ENCODE data around the gene RAB29.
"Not testable (repeated sequence)": the region's sequence is repeated elsewhere in the genome, so short reads cannot be mapped to it uniquely, and the experiment has no call there.

RAB29 gene, protein sequence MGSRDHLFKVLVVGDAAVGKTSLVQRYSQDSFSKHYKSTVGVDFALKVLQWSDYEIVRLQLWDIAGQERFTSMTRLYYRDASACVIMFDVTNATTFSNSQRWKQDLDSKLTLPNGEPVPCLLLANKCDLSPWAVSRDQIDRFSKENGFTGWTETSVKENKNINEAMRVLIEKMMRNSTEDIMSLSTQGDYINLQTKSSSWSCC

DNA sequence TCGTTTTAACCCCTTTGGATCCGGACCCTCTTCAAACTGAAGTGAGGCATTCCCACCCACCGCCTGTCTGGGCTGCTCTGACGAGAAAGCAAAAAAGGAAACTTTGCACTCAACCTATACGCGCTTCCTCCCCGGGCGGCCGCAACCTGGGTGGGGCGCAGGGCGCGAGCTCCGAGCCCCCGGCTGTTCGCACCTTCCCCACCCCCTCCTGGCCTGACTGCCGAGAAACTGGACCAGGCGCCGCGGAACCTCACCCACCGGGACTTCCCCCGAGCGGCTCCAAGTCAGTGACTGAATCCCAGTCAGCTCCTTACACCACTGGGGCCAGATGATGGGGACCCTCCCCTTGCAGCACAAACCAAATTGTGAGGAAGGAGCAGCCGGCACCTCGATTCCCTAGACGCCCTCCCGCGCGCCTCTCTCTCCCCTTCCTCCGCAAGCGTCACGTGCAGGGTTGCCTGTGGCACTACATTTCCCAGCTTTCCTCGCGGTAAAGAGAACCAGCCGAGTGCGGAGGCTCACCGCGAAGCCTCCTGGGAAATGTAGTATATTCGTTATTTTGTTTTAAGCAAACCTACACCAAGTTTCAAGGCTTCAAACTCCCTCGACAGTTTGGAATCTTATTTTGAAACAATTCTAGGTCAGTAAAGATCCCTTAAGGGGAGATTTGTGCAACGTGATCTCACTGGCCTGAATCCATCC, at the start of gene RAB29:
Gene RAB29 (minus strand): TSS at position 468 of the 702 bp plus-strand sequence. CDS start 526 bp downstream, outside the sequence.
- no peaks in the 10 kb centered on the region for H3K36me3 Mint-ChIP-seq
- H3K4me3 Mint-ChIP-seq, result peak within 1 kb of the TSS; percentile 96
- H3K4me1 Mint-ChIP-seq (ENCODE audit: low read depth), result peaks cover 54% of the 10 kb centered on the region
- H3K27me3 Mint-ChIP-seq, result no peaks in the 10 kb centered on the region
- peak within 1 kb of the TSS; percentile 96 for H3K27ac Mint-ChIP-seq
- H3K9me3 Mint-ChIP-seq (ENCODE audit: low read depth), result no peaks in the 10 kb centered on the region

DNA sequence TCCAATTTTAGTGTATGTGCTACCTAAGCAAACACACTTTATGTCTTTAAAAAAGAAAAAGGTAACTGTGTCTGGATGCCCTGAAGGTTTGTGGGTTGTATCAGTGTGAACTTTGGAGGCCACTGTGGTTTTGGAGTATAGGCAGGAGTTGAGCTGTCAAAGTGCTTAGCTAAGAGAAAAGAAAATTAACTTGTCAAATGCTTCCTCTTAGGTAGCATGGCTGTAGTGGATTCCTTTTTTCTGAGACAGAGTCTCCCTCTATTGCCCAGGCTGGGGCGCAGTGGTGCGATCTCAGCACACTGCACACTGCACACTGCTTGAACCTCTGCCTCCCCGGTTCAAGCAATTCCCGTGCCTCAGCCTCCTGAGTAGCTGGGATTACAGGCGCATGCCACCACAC, 48.9 kb upstream of the RAB29 start:
- Mint-ChIP-seq H3K4me3 (no peak overlapping the region), H3K27ac (no peak overlapping the region), H3K36me3 (peaks cover 20% of the 10 kb centered on the region), H3K4me1 (ENCODE audit: low read depth) (peaks cover 5% of the 10 kb centered on the region), H3K27me3 (no peaks in the 10 kb centered on the region), H3K9me3 (ENCODE audit: low read depth) (peaks cover 6% of the 10 kb centered on the region)

DNA sequence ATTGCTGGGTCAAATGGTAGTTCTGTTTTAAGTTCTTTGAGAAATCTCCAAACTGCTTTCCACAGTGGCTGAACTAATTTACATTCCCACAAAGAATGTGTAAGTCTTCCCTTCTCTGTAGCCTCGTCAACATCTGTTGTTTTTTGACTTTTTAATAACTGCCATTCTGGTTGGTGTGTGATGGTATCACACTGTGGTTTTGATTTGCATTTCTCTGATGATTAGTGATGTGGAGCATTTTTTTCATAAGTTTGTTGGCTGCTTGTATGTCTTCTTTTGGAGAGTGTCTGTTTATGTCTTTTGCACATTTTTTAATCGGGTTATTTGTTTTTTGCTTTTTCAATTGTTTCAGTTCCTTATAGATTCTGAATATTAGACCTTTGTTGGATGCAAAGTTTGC, 48.0 kb upstream of the RAB29 start:
- not testable (repeated sequence) for H3K4me3 Mint-ChIP-seq; H3K27ac Mint-ChIP-seq; H3K27me3 Mint-ChIP-seq; H3K9me3 Mint-ChIP-seq (ENCODE audit: low read depth); H3K4me1 Mint-ChIP-seq (ENCODE audit: low read depth)
- peaks cover 20% of the 10 kb centered on the region for H3K36me3 Mint-ChIP-seq

DNA sequence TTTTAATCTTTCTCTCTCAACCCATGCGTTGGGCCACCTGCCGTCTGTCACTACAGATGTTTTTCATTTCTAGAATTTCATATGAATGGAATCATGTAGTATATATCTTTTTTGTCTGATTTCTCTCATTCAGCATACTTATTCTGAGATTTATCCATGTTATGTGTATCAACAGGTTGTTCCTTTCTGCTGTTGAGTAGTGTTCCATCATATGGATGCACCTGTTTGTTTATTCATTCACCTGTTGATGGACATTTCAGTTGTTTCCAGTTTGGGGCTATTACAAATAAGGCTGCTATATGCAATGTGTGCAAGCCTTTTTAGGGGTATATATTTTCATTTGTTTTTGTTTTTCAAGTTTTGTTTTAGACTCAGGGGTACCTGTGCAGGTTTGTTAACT, 47.1 kb upstream of the RAB29 start:
- H3K36me3 Mint-ChIP-seq, result peaks cover 16% of the 10 kb centered on the region
- peaks cover 6% of the 10 kb centered on the region for H3K9me3 Mint-ChIP-seq (ENCODE audit: low read depth)
- peaks cover 14% of the 10 kb centered on the region for H3K4me1 Mint-ChIP-seq (ENCODE audit: low read depth)
- no peak overlapping the region for H3K27ac Mint-ChIP-seq
- H3K4me3 Mint-ChIP-seq, result no peak overlapping the region
- no peaks in the 10 kb centered on the region for H3K27me3 Mint-ChIP-seq

DNA sequence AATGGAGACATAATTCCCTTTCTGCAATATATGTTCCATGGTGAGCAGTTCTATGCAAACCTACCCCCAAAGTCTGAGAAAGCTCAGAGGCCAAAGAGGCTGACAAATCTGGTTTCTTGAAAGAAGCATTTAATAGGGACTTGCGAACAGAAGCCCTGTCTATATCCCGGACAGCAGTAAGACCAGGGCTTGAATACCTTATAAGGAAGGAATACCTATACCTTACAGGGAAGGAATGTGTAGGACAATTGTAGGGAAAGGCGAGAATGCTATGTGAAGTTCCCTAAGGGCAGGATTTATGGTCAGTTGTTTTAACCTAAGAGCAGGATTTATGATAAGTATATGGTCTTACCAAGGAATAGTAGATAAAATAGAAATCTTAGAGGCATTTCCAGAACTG, 42.7 kb upstream of the RAB29 start:
- H3K9me3 Mint-ChIP-seq (ENCODE audit: low read depth), result no peaks in the 10 kb centered on the region
- no peak overlapping the region for H3K4me3 Mint-ChIP-seq
- H3K27me3 Mint-ChIP-seq, result no peaks in the 10 kb centered on the region
- no peak overlapping the region for H3K27ac Mint-ChIP-seq
- peaks cover 22% of the 10 kb centered on the region for H3K4me1 Mint-ChIP-seq (ENCODE audit: low read depth)
- H3K36me3 Mint-ChIP-seq, result peaks cover 7% of the 10 kb centered on the region

DNA sequence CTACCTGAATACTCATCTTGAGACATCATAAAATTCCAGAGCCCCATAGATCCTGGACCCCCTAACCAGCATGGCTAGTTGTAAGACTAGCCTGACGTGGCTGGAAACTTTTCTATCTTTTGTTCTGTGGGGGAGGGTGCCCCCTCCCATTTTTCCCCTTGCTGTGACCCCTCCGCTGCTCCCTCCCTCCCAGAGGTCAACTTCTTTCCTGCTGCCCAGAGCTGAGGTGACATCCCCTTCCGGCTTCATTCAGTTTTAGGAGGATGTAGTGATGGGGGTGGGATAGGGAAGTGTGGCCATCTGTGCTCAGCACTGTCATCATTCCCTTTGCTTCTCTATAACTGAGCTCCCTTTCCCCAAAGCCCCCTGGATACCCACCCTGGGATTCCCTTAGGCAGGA, 42.1 kb upstream of the RAB29 start:
- Mint-ChIP-seq H3K27me3 (no peaks in the 10 kb centered on the region), H3K9me3 (ENCODE audit: low read depth) (no peaks in the 10 kb centered on the region), H3K4me3 (no peak overlapping the region), H3K4me1 (ENCODE audit: low read depth) (peaks cover 23% of the 10 kb centered on the region), H3K36me3 (peaks cover 4% of the 10 kb centered on the region), H3K27ac (no peak overlapping the region)

DNA sequence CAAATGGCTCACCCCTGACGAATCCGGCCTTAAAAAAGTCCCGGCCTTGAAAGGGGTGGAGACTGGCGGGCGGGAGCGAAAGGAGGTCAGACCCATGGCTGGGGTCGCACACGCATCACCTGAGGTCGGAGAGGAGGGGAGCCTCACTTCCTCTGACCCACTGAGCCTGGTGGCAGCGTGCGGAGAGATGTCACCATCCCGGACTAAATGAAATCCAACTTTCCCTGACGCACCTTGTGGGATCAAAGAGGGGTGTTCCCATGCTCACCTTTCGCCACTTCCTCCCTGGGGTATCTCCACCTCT, 38.4 kb upstream of the RAB29 start:
- H3K27me3 Mint-ChIP-seq, result no peaks in the 10 kb centered on the region
- peak overlapping the region; percentile 94 for H3K4me3 Mint-ChIP-seq
- H3K36me3 Mint-ChIP-seq, result peaks cover 3% of the 10 kb centered on the region
- no peaks in the 10 kb centered on the region for H3K9me3 Mint-ChIP-seq (ENCODE audit: low read depth)
- H3K27ac Mint-ChIP-seq, result peak overlapping the region; percentile 82
- peaks cover 55% of the 10 kb centered on the region for H3K4me1 Mint-ChIP-seq (ENCODE audit: low read depth)

DNA sequence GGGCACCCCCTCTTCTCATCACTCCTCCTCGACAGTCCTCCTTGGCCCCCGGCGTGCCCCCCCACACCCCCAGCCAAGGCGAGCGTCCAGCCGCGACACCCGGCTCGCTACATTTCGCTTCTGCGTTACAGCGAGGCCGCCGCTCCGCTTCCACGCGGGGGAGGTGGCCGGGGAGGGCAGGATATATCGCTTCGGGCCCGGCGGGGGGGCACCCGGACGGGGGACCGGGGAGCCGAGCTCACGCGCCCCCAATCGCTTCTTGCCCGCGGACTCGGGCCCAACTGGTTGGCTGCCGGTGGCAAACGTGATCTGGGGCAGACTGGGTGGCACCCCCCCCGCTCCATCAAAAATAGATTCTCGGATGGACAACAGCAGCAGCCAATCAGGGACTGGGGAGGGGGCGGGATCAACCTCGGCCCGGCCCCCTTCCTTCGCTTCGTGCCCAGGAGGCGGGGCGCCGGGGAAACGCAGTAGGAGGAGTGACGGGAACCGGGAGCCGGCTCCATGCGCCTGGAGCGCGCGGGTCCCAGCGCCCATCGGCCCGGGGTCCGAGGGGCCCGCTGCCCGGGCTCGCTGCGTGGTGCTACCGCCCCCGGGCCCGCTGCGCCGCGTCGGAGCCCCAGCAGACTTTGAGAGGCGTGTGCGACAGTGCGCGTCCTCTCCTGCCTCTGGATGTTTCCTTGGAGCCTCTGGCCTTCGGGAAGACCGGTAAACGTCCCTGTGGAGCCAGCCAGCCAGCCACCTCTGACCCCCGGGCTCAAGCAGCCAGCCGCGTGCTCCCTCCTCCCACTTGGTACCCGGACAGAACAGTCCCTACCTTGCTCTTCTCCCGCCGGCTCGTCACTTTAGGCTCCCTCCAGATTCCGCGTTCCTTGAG, 37.8 kb upstream of the RAB29 start, which contains the start of gene SLC41A1:
Gene SLC41A1 (minus strand): TSS at position 321 of the 877 bp plus-strand sequence. CDS start 2,757 bp downstream, outside the sequence.
- H3K9me3 Mint-ChIP-seq (ENCODE audit: low read depth), result no peaks in the 10 kb centered on the region
- H3K27me3 Mint-ChIP-seq, result no peaks in the 10 kb centered on the region
- peaks cover 56% of the 10 kb centered on the region for H3K4me1 Mint-ChIP-seq (ENCODE audit: low read depth)
- peak within 1 kb of the TSS; percentile 94 for H3K4me3 Mint-ChIP-seq
- H3K27ac Mint-ChIP-seq, result peak within 1 kb of the TSS; percentile 88
- H3K36me3 Mint-ChIP-seq, result peaks cover 3% of the 10 kb centered on the region

DNA sequence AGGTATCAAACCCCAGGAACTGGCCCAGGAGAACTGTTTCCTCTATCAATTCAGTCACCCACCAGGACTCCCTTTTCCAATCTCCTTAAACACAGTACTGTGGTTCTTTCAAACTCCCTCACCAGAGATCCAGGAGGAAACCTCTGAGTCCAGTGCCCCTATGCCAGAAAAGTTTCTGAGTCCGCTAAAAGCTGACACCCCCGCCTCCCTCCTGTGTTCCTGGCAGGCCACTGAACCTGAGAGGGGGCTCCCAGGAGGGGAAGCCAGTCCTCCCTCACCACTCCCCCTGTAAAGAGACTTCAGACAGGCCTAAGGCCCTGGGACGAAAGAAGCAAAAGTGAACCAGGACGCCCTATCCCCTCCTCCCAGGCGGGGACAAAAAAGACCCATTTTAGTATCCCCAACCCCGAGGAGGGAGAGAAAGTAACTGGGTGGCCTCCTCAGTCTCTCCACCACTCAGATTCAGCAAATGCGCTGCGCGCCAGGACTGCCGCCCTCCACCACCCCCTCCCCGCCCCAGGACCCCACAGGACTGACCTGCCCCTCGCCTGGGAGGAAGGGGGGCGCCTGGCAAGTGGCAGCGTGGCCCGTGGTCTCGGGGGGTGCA, 37.1 kb upstream of the RAB29 start:
- Mint-ChIP-seq H3K4me1 (ENCODE audit: low read depth) (peaks cover 56% of the 10 kb centered on the region), H3K9me3 (ENCODE audit: low read depth) (no peaks in the 10 kb centered on the region), H3K4me3 (peak overlapping the region; percentile 91), H3K27ac (peak overlapping the region; percentile 88), H3K36me3 (peaks cover 3% of the 10 kb centered on the region), H3K27me3 (no peaks in the 10 kb centered on the region)

DNA sequence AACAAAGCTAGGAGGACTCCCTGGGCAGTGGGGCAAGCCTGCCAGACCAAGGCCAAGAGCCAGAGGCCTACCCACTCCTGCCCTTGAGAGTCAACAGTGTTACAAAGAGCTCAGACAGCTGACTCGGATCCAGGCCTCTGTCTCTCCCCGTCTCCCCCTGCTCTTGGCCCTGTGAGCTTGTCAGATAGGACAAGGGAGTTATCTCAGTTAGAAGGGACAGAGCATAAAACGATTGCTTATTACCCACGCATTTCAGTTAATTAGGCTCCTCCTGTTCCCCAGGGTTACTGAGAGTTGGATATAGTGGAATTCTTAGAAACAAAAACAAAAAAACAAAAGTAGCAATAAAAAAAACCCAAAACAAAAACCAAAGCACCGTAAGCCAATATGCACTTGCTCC, 36.4 kb upstream of the RAB29 start:
- H3K27ac Mint-ChIP-seq, result peak overlapping the region; percentile 88
- H3K4me1 Mint-ChIP-seq (ENCODE audit: low read depth), result peaks cover 63% of the 10 kb centered on the region

DNA sequence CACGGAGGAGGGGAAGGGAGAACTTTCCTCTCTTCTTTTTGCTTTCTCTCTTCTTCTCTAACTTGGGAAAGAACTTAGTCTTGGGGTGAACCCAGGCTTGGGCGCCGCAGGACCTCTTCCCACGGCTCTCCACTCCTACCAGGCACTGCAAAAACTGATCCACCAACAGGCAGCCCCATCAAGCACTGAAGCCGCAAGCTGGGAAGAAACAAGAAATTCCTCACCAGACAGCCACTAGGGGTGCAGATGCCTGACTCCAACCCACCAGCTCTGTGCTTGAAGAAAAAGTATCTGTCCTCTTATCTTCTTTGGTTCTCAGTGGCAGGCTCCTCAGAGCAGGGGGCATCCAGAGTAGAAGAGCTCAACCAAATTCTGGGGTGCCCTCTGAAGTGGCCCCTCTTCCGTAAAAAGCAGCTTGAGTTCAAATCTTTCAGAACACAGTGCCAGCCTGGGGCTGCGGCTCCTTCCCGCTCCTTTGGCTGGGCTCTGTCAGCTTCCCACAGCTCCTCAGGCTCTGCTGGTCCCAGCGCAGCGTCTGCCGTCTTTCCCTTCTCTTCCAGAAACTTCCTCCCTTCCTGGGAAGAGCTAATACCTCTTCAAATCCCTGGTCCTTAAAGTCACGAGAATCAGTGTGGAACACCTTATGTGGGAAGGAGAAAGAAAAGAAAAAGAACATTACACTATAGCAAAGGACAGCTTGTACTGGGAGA, 35.3 kb upstream of the RAB29 start:
- H3K4me3 Mint-ChIP-seq, result peak overlapping the region; percentile 91
- H3K4me1 Mint-ChIP-seq (ENCODE audit: low read depth), result peaks cover 73% of the 10 kb centered on the region
- H3K9me3 Mint-ChIP-seq (ENCODE audit: low read depth), result no peaks in the 10 kb centered on the region
- no peaks in the 10 kb centered on the region for H3K27me3 Mint-ChIP-seq
- peaks cover 3% of the 10 kb centered on the region for H3K36me3 Mint-ChIP-seq
- H3K27ac Mint-ChIP-seq, result peak overlapping the region; percentile 50

More for the DNA sequence above, 36.4 kb upstream of the RAB29 start:
- peak overlapping the region; percentile 91 for H3K4me3 Mint-ChIP-seq
- no peaks in the 10 kb centered on the region for H3K27me3 Mint-ChIP-seq
- peaks cover 3% of the 10 kb centered on the region for H3K36me3 Mint-ChIP-seq
- no peaks in the 10 kb centered on the region for H3K9me3 Mint-ChIP-seq (ENCODE audit: low read depth)

DNA sequence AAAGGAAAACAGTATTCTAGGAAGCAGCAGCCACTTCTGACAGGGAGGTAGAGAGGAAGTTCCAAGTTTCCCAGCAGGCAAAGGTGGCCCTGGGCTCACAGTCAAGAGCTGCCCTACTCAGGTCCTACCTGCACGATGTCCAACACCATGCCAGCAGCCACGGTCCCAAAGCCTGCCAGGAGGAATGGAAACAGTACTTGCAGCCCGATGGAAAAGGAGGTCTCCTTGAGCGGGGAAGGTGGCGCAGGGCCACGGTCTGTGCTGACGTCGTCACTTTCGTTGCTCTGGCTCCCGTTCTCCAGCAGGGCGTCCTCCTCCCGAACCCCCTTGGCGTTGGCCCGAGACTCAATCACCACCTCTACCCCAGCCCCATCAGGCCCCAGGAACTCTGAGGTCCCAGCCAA, 34.7 kb upstream of the RAB29 start:
- H3K36me3 Mint-ChIP-seq, result peaks cover 3% of the 10 kb centered on the region
- no peaks in the 10 kb centered on the region for H3K27me3 Mint-ChIP-seq
- peaks cover 79% of the 10 kb centered on the region for H3K4me1 Mint-ChIP-seq (ENCODE audit: low read depth)
- peak overlapping the region; percentile 91 for H3K4me3 Mint-ChIP-seq
- no peak overlapping the region for H3K27ac Mint-ChIP-seq
- H3K9me3 Mint-ChIP-seq (ENCODE audit: low read depth), result no peaks in the 10 kb centered on the region

DNA sequence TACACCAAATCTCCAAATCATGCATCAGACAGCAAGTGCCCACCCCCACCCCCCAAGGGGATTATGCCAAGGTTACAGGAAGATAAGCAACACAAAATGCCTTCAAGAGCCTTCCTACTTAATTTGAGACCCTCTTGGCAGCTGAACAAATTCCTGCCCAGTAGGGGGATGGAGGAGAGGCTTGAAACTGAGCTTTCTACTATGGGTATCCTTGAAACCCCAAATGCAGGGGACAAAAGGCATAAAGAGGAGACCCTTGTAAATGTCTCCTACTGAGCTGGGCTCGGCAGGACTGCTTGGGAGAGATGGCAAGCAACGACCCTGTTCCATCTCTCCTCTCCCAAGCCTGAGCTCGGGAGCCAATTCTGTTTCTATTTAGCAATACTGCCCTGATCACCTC, 34.2 kb upstream of the RAB29 start:
- no peaks in the 10 kb centered on the region for H3K27me3 Mint-ChIP-seq
- peaks cover 81% of the 10 kb centered on the region for H3K4me1 Mint-ChIP-seq (ENCODE audit: low read depth)
- H3K4me3 Mint-ChIP-seq, result peak overlapping the region; percentile 91
- peaks cover 3% of the 10 kb centered on the region for H3K36me3 Mint-ChIP-seq
- H3K9me3 Mint-ChIP-seq (ENCODE audit: low read depth), result no peaks in the 10 kb centered on the region
- peak overlapping the region; percentile 3 for H3K27ac Mint-ChIP-seq

DNA sequence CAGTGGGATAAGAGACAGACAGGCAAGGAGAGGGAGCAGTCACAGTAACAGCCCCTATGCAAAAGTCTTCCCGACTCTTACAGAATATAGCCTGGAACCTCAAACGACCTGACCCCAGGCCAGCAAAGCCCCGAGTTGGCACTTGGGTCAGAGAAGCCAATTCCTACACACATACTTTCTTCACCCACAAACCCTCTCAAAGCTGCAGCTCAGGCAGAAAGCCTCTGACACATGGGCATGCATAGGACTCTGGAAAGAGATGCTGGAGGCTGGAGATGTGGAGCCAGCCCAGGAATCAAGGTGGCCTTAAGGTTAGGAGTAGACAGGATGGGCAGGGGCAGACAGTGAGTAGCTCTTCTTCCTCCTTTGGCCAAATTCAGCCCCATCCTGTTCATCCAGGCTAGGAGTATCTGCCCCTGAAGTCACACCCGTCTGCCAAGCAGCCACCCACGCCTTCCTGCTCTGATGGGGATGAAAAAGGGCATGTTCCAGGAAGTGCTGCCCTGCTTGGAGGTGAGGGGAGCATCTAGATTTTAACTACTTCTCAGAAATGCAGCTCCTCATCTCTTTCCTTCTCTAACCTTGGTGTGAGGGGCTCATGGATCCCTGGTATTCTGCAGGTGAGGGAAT, 29.9 kb upstream of the RAB29 start:
- H3K36me3 Mint-ChIP-seq, result peaks cover 3% of the 10 kb centered on the region
- peak overlapping the region; percentile 89 for H3K27ac Mint-ChIP-seq
- peaks cover 70% of the 10 kb centered on the region for H3K4me1 Mint-ChIP-seq (ENCODE audit: low read depth)
- H3K27me3 Mint-ChIP-seq, result no peaks in the 10 kb centered on the region
- no peaks in the 10 kb centered on the region for H3K9me3 Mint-ChIP-seq (ENCODE audit: low read depth)
- peak overlapping the region; percentile 77 for H3K4me3 Mint-ChIP-seq
